ENCODE data around the gene C1QTNF5. TPM values are rescaled to one million over a fixed set of nuclear protein-coding genes. Genes with fewer than 3 reads are reported as not detected.
"Not testable (repeated sequence)": the region's sequence is repeated elsewhere in the genome, so short reads cannot be mapped to it uniquely, and the experiment has no call there.

C1QTNF5 gene
- 10 to 100 TPM; 20.5 to 34.3 (median 25.3) TPM for polyA plus RNA-seq (ENCODE audit: insufficient read length in 4 of 4)

GRCh38 chr11:119340335-119341221, at the start of gene C1QTNF5:
Gene C1QTNF5, minus strand, starts transcription at chr11:119340883. Its CDS starts 486 bp downstream, at chr11:119340397.
- DNase-seq (ENCODE audit: low read depth in 4 of 4, low spot score in 3 of 4): no peak

- DNase-seq (ENCODE audit: low read depth in 4 of 4, low spot score in 3 of 4): no peak
Measured at GRCh38 chr11:119389611-119390254, 49.0 kb upstream of the C1QTNF5 start.

- DNase-seq (ENCODE audit: low read depth in 4 of 4, low spot score in 3 of 4): no peak
Measured at GRCh38 chr11:119388103-119388502, 47.4 kb upstream of the C1QTNF5 start.

- no peak for DNase-seq (ENCODE audit: low read depth in 4 of 4, low spot score in 3 of 4)
Measured at GRCh38 chr11:119384332-119384731, 43.6 kb upstream of the C1QTNF5 start.

- not testable (repeated sequence) for DNase-seq (ENCODE audit: low read depth in 4 of 4, low spot score in 3 of 4)
Measured at GRCh38 chr11:119382513-119382912, 41.8 kb upstream of the C1QTNF5 start.

- no peak for DNase-seq (ENCODE audit: low read depth in 4 of 4, low spot score in 3 of 4)
Measured at GRCh38 chr11:119382101-119382500, 41.4 kb upstream of the C1QTNF5 start.

GRCh38 chr11:119381181-119381988, 40.7 kb upstream of the C1QTNF5 start, which contains the start of gene USP2:
Gene USP2, minus strand, starts transcription at chr11:119381690. Its CDS starts 8,210 bp downstream, at chr11:119373480.
- DNase-seq (ENCODE audit: low read depth in 4 of 4, low spot score in 3 of 4): peak; percentile 84 to 91 (median 91)

GRCh38 chr11:119380827-119381180, 40.1 kb upstream of the C1QTNF5 start:
- no peak for DNase-seq (ENCODE audit: low read depth in 4 of 4, low spot score in 3 of 4)

GRCh38 chr11:119380160-119380826, 39.6 kb upstream of the C1QTNF5 start:
- no peak for DNase-seq (ENCODE audit: low read depth in 4 of 4, low spot score in 3 of 4)

- no peak for DNase-seq (ENCODE audit: low read depth in 4 of 4, low spot score in 3 of 4)
Measured at GRCh38 chr11:119378851-119379465, 38.3 kb upstream of the C1QTNF5 start.

GRCh38 chr11:119377961-119378667, 37.4 kb upstream of the C1QTNF5 start:
- DNase-seq (ENCODE audit: low read depth in 4 of 4, low spot score in 3 of 4): no peak

GRCh38 chr11:119377112-119377901, 36.6 kb upstream of the C1QTNF5 start:
- DNase-seq (ENCODE audit: low read depth in 4 of 4, low spot score in 3 of 4): no peak

GRCh38 chr11:119376197-119376847, 35.6 kb upstream of the C1QTNF5 start:
- no peak for DNase-seq (ENCODE audit: low read depth in 4 of 4, low spot score in 3 of 4)

- DNase-seq (ENCODE audit: low read depth in 4 of 4, low spot score in 3 of 4): no peak
Measured at GRCh38 chr11:119375337-119376196, 34.9 kb upstream of the C1QTNF5 start.

- DNase-seq (ENCODE audit: low read depth in 4 of 4, low spot score in 3 of 4): no peak
Measured at GRCh38 chr11:119374632-119375336, 34.1 kb upstream of the C1QTNF5 start.

- DNase-seq (ENCODE audit: low read depth in 4 of 4, low spot score in 3 of 4): peak in 1 of 4 donors; percentile 73
Measured at GRCh38 chr11:119373921-119374631, 33.4 kb upstream of the C1QTNF5 start.
